HL-60 (cell line): ENCODE data around the gene NEAT1.

Experiments
- DNase-seq, 2 experiments: peaks; one replicate each; pipeline ENCODE4 v3.0.0-alpha.2; 2010 to 2020; ENCODE audit warnings: low read depth in 1 of 2, low spot score in 1 of 2
- H3K27ac ChIP-seq: fragments of 250-450 bp; sonication (Bioruptor Pico); replicated peaks from 2 replicates; pipeline ENCODE4 v1.5.1; 2020; ENCODE audit warnings: mild to moderate bottlenecking, moderate library complexity
- H3K27me3 ChIP-seq: fragments of 250-450 bp; sonication (Bioruptor Pico); 2 replicates; pipeline ENCODE4 v1.5.1; 2021; ENCODE audit warnings: mild to moderate bottlenecking, moderate library complexity; ENCODE audit not compliant: insufficient read depth, poor library complexity, severe bottlenecking
- H3K4me3 ChIP-seq: replicated peaks from 2 replicates; pipeline ENCODE4 v1.5.1; 2011; ENCODE audit warnings: mild to moderate bottlenecking, control low read depth, low read length; ENCODE audit not compliant: insufficient read depth
- GABPA ChIP-seq: IDR thresholded peaks from 2 replicates; pipeline ENCODE4 v1.6.1; 2012; ENCODE audit warnings: low read depth
- POLR2AphosphoS5 ChIP-seq: IDR thresholded peaks from 2 replicates; pipeline ENCODE4 v1.6.1; 2012; ENCODE audit warnings: low read depth
- REST ChIP-seq: IDR thresholded peaks from 2 replicates; pipeline ENCODE4 v1.6.1; 2012; ENCODE audit warnings: low read depth; ENCODE audit not compliant: insufficient replicate concordance
- SPI1 ChIP-seq: IDR thresholded peaks from 2 replicates; pipeline ENCODE4 v1.6.1; 2012; ENCODE audit warnings: low read depth, mild to moderate bottlenecking, borderline replicate concordance
- TF ChIP-seq, protein P1 (sequence below): IDR thresholded peaks from one replicate; pipeline ENCODE4 v1.5.1; 2011; ENCODE audit warnings: low read length, control low read depth, inconsistent platforms; ENCODE audit not compliant: insufficient read depth

NEAT1 gene

DNA sequence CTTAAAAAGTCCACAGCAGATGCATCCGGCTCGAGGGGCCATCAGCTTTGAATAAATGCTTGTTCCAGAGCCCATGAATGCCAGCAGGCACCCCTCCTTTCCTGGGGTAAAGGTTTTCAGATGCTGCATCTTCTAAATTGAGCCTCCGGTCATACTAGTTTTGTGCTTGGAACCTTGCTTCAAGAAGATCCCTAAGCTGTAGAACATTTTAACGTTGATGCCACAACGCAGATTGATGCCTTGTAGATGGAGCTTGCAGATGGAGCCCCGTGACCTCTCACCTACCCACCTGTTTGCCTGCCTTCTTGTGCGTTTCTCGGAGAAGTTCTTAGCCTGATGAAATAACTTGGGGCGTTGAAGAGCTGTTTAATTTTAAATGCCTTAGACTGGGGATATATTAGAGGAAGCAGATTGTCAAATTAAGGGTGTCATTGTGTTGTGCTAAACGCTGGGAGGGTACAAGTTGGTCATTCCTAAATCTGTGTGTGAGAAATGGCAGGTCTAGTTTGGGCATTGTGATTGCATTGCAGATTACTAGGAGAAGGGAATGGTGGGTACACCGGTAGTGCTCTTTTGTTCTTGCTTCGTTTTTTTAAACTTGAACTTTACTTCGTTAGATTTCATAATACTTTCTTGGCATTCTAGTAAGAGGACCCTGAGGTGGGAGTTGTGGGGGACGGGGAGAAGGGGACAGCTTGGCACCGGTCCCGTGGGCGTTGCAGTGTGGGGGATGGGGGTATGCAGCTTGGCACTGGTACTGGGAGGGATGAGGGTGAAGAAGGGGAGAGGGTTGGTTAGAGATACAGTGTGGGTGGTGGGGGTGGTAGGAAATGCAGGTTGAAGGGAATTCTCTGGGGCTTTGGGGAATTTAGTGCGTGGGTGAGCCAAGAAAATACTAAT is 1.9 kb downstream of the NEAT1 start:
- Histone ChIP-seq H3K27me3 (no peaks in the 10 kb centered on the region), H3K4me3 (peak overlapping the region; percentile 64), H3K27ac (peak overlapping the region; percentile 100)
- TF ChIP-seq REST (peak; percentile 23), POLR2AphosphoS5 (peak; percentile 89), SPI1 (no peak), GABPA (0 out of 2 replicates have a peak, but pooled peaks have one; percentile 8)
- TF ChIP-seq, protein P1, sequence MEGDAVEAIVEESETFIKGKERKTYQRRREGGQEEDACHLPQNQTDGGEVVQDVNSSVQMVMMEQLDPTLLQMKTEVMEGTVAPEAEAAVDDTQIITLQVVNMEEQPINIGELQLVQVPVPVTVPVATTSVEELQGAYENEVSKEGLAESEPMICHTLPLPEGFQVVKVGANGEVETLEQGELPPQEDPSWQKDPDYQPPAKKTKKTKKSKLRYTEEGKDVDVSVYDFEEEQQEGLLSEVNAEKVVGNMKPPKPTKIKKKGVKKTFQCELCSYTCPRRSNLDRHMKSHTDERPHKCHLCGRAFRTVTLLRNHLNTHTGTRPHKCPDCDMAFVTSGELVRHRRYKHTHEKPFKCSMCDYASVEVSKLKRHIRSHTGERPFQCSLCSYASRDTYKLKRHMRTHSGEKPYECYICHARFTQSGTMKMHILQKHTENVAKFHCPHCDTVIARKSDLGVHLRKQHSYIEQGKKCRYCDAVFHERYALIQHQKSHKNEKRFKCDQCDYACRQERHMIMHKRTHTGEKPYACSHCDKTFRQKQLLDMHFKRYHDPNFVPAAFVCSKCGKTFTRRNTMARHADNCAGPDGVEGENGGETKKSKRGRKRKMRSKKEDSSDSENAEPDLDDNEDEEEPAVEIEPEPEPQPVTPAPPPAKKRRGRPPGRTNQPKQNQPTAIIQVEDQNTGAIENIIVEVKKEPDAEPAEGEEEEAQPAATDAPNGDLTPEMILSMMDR: no peak
- no peak for DNase-seq

DNA sequence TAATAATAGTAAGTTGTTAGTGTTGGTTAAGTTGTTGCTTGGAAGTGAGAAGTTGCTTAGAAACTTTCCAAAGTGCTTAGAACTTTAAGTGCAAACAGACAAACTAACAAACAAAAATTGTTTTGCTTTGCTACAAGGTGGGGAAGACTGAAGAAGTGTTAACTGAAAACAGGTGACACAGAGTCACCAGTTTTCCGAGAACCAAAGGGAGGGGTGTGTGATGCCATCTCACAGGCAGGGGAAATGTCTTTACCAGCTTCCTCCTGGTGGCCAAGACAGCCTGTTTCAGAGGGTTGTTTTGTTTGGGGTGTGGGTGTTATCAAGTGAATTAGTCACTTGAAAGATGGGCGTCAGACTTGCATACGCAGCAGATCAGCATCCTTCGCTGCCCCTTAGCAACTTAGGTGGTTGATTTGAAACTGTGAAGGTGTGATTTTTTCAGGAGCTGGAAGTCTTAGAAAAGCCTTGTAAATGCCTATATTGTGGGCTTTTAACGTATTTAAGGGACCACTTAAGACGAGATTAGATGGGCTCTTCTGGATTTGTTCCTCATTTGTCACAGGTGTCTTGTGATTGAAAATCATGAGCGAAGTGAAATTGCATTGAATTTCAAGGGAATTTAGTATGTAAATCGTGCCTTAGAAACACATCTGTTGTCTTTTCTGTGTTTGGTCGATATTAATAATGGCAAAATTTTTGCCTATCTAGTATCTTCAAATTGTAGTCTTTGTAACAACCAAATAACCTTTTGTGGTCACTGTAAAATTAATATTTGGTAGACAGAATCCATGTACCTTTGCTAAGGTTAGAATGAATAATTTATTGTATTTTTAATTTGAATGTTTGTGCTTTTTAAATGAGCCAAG is 2.7 kb downstream of the NEAT1 start:
- peak in 1 of 2 experiments; percentile 86 for DNase-seq

DNA sequence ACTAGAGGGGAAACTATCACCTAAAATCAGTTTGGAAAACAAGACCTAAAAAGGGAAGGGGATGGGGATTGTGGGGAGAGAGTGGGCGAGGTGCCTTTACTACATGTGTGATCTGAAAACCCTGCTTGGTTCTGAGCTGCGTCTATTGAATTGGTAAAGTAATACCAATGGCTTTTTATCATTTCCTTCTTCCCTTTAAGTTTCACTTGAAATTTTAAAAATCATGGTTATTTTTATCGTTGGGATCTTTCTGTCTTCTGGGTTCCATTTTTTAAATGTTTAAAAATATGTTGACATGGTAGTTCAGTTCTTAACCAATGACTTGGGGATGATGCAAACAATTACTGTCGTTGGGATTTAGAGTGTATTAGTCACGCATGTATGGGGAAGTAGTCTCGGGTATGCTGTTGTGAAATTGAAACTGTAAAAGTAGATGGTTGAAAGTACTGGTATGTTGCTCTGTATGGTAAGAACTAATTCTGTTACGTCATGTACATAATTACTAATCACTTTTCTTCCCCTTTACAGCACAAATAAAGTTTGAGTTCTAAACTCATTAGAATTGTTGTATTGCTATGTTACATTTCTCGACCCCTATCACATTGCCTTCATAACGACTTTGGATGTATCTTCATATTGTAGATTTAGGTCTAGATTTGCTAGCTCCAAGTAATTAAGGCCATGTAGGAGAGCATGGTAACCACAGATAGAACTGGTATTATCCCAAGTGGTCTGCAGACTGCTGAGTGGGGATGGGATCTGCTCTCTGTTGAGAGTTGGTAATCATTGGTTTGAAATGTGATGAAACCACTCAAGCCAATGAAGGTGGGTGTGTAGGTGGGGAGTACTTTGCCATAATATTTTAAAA is 3.6 kb downstream of the NEAT1 start:
- Histone ChIP-seq H3K27ac (peak overlapping the region; percentile 100), H3K4me3 (peak overlapping the region; percentile 64), H3K27me3 (no peaks in the 10 kb centered on the region)
- TF ChIP-seq GABPA (no peak), SPI1 (peak; percentile 15; the same call in 1 of the 2 replicates), POLR2AphosphoS5 (peak; percentile 82)
- peak; percentile 87 to 93 for DNase-seq

More for the DNA sequence above, 2.7 kb downstream of the NEAT1 start:
- TF ChIP-seq REST (no peak), POLR2AphosphoS5 (peak; percentile 95)
- Histone ChIP-seq H3K4me3 (peak overlapping the region; percentile 64), H3K27me3 (no peaks in the 10 kb centered on the region), H3K27ac (peak overlapping the region; percentile 100)

DNA sequence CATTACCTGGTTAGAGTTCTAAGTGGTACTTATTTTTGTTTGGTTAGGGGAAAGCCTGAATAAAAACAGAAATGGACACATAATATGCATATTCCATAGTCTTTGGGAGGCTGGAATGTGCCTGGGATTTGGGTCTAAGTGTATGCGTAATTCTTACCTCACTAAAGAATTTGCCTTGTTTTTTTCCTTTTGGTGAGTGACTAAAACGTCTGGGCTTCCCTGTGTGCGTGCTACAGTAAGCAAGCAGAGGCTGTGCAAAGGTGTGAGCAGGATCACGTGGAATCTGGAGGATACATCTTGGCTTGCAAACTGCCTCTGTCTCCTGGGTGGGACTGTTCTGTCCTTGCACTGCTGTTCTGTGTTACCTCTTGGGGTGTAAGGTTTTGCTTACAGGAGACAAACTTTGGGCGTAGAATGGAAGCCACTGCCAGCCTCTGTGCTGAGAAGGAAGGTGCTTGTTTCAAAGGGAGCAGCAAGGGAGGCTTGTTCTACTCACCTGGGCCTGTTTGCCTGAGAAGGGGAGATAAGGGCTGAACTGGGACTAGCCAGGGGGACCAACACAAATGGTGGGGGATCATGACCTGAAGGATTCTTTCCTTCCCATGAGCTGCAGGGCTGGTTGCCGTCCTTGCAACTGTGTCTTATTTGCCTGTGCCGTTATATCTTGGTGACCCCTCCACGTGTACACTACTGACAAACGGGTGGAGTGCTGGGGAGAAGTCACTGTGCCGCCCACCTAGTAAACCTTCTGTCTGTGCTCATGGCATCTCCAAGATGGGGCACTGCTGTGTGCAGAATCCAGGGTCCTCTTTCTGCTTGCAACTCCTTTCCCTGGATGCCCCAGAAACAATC is 4.5 kb downstream of the NEAT1 start:
- peak in 1 of 2 experiments; percentile 28 for DNase-seq
- H3K27me3 ChIP-seq: no peaks in the 10 kb centered on the region
- peak overlapping the region; percentile 100 for H3K27ac ChIP-seq
- peak; percentile 98 for TF ChIP-seq POLR2AphosphoS5
- no peak for TF ChIP-seq REST
- peak overlapping the region; percentile 37 for H3K4me3 ChIP-seq
